Rectal smooth muscle tissue (tissue), 1 donor: ENCODE measurements around the gene TRIM5.

ENCODE experiments used
- H3K27ac ChIP-seq: one replicate; pipeline ENCODE4 v1.7.0; 2013; ENCODE audit warnings: low read depth, low read length, inconsistent platforms
- H3K27me3 ChIP-seq: one replicate; pipeline ENCODE4 v1.7.0; 2013; ENCODE audit warnings: low read length; ENCODE audit not compliant: control insufficient read depth, insufficient read depth
- H3K36me3 ChIP-seq: one replicate; pipeline ENCODE4 v1.7.0; 2013; ENCODE audit warnings: low read length; ENCODE audit not compliant: control insufficient read depth, insufficient read depth
- H3K4me1 ChIP-seq: one replicate; pipeline ENCODE4 v1.7.0; 2013; ENCODE audit warnings: low read length; ENCODE audit not compliant: control insufficient read depth, insufficient read depth
- H3K4me3 ChIP-seq: one replicate; pipeline ENCODE4 v1.7.0; 2013; ENCODE audit warnings: low read length
- H3K9ac ChIP-seq: one replicate; pipeline ENCODE4 v1.7.0; 2013; ENCODE audit warnings: low read length

The TRIM5 gene

GRCh38 chr11:5639953-5640352, 44.9 kb downstream of the TRIM5 start:
- Histone ChIP-seq H3K9ac (no peak overlapping the region), H3K4me3 (no peak overlapping the region), H3K27me3 (no peaks in the 10 kb centered on the region), H3K4me1 (no peaks in the 10 kb centered on the region), H3K27ac (no peak overlapping the region), H3K36me3 (no peaks in the 10 kb centered on the region)

GRCh38 chr11:5631969-5632635, 52.8 kb downstream of the TRIM5 start:
- Histone ChIP-seq H3K27ac (no peak overlapping the region), H3K36me3 (peaks cover 6% of the 10 kb centered on the region)

GRCh38 chr11:5631417-5631816, 53.5 kb downstream of the TRIM5 start:
- Histone ChIP-seq H3K36me3 (peaks cover 6% of the 10 kb centered on the region), H3K27ac (no peak overlapping the region), H3K27me3 (no peaks in the 10 kb centered on the region), H3K9ac (no peak overlapping the region), H3K4me1 (no peaks in the 10 kb centered on the region), H3K4me3 (no peak overlapping the region)

More at GRCh38 chr11:5631969-5632635, 52.8 kb downstream of the TRIM5 start:
- no peak overlapping the region for H3K9ac ChIP-seq
- no peaks in the 10 kb centered on the region for H3K4me1 ChIP-seq
- H3K4me3 ChIP-seq = no peak overlapping the region
- H3K27me3 ChIP-seq = no peaks in the 10 kb centered on the region

GRCh38 chr11:5626196-5626595, 58.7 kb downstream of the TRIM5 start:
- peaks cover 6% of the 10 kb centered on the region for H3K4me1 ChIP-seq
- H3K9ac ChIP-seq = no peak overlapping the region
- no peak overlapping the region for H3K27ac ChIP-seq
- H3K36me3 ChIP-seq = no peaks in the 10 kb centered on the region
- H3K27me3 ChIP-seq = no peaks in the 10 kb centered on the region
- no peak overlapping the region for H3K4me3 ChIP-seq

DNA sequence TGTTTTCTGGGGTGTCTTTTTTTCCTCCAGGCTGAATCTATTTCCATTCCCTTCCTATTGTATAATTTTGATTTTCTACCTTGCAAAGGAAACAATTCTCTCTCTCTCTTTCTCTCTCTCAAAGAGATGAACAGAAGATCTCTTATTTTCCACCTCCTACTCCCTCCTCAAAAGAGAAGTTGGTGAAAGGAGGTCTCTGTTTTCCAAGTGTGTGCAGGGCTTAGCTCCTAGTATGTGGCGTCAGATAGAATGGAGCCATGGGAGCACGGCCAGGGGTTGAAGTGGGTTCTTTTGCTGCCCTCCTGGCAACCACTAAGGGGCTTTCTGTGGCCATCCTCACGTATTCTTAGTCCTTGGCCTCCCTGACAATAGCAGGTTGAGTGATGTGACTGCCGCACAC, 59.6 kb downstream of the TRIM5 start:
- Histone ChIP-seq H3K27me3 (no peaks in the 10 kb centered on the region), H3K27ac (peak overlapping the region; percentile 57), H3K4me1 (peaks cover 8% of the 10 kb centered on the region), H3K9ac (peak overlapping the region; percentile 63), H3K4me3 (peak overlapping the region; percentile 87), H3K36me3 (no peaks in the 10 kb centered on the region)

- Histone ChIP-seq H3K27me3 (no peaks in the 10 kb centered on the region), H3K27ac (peak within 1 kb of the TSS; percentile 57), H3K9ac (peak within 1 kb of the TSS; percentile 63), H3K4me1 (peaks cover 8% of the 10 kb centered on the region), H3K36me3 (no peaks in the 10 kb centered on the region), H3K4me3 (peak within 1 kb of the TSS; percentile 87)
These were observed 60.2 kb downstream of the TRIM5 start, which contains the start of gene TRIM34 for GRCh38 chr11:5624489-5625279. TSS of gene TRIM34 (plus strand) at chr11:5625001. CDS start at chr11:5632332, 7,331 bp downstream.

DNA sequence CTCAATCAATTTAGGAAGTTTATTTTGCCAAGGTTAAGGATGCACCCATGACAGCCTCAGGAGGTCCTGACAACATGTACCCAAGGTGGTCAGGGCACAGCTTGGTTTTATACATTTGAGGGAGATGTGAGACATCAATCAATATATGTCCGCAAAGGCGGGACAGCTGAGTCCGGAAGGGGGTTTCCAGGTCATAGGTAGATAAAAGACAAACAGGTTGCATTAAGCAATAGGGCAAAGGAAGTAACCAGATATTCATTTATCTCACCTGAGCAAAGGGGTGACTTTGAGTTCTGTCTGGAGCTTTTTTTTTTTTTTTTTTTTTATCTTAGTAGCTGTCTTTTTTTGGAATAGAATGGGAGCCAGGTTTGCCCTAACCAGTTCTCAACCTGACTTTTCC, 62.1 kb downstream of the TRIM5 start:
- Histone ChIP-seq H3K36me3 (no peaks in the 10 kb centered on the region), H3K4me3 (no peak overlapping the region), H3K27ac (no peak overlapping the region), H3K9ac (no peak overlapping the region), H3K4me1 (peaks cover 8% of the 10 kb centered on the region), H3K27me3 (no peaks in the 10 kb centered on the region)

DNA sequence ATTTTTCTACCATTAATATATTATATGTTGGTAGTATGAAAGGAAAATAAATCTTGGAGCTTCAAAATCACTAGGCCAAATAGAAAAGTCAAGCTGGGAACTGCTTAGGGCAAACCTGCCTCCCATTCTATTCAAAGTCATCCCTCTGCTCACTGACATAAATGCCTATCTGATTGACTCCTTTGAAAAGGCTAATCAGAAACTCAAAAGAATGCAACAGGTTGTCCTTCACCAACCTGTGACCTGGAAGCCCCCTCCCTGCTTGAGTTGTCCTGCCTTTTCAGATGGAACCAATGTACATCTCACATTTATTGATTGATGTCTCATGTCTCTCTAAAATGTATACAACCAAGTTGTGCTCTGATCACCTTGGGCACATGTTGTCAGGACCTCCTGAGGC, 63.3 kb downstream of the TRIM5 start:
- Histone ChIP-seq H3K27ac (no peak overlapping the region), H3K4me1 (peaks cover 8% of the 10 kb centered on the region), H3K27me3 (no peaks in the 10 kb centered on the region), H3K4me3 (no peak overlapping the region), H3K36me3 (no peaks in the 10 kb centered on the region), H3K9ac (no peak overlapping the region)

GRCh38 chr11:5620651-5621521, 64.0 kb downstream of the TRIM5 start:
- H3K27me3 ChIP-seq = no peaks in the 10 kb centered on the region
- H3K4me3 ChIP-seq = no peak overlapping the region
- H3K9ac ChIP-seq = no peak overlapping the region
- H3K27ac ChIP-seq = peak overlapping the region; percentile 34
- no peaks in the 10 kb centered on the region for H3K36me3 ChIP-seq
- H3K4me1 ChIP-seq = peaks cover 7% of the 10 kb centered on the region

DNA sequence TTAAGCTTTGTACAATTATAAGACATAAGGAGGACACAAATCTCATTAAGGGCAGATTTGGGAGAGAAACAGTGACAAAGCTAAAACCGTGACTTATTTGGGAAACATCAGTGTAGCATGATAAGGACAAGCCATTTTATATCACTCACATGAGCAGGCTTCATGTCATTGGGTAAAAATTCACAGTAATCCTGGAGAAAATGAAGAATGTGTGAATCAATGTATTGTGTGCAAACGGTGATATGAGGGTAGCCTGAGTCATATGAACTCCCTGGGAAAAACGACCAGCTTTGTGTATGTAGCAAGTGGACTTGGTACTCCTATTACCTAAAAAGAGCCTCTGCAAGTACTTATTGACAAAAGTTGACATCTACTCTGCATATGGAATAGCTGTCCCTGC, 66.1 kb downstream of the TRIM5 start:
- H3K27me3 ChIP-seq = no peaks in the 10 kb centered on the region
- no peaks in the 10 kb centered on the region for H3K36me3 ChIP-seq
- H3K9ac ChIP-seq = no peak overlapping the region
- no peak overlapping the region for H3K4me3 ChIP-seq
- H3K4me1 ChIP-seq = peaks cover 2% of the 10 kb centered on the region
- no peak overlapping the region for H3K27ac ChIP-seq
